ENCODE measurements around the gene ZCCHC4.

Gene ZCCHC4

GRCh38 chr4:25291158-25291733 lies 21.3 kb upstream of the ZCCHC4 start:
- no peak overlapping the region for H3K4me3 ChIP-seq (ENCODE audit: low read depth, low read length)
- no peak for DNase-seq (ENCODE audit: low read depth)
- TF ChIP-seq, protein P1, sequence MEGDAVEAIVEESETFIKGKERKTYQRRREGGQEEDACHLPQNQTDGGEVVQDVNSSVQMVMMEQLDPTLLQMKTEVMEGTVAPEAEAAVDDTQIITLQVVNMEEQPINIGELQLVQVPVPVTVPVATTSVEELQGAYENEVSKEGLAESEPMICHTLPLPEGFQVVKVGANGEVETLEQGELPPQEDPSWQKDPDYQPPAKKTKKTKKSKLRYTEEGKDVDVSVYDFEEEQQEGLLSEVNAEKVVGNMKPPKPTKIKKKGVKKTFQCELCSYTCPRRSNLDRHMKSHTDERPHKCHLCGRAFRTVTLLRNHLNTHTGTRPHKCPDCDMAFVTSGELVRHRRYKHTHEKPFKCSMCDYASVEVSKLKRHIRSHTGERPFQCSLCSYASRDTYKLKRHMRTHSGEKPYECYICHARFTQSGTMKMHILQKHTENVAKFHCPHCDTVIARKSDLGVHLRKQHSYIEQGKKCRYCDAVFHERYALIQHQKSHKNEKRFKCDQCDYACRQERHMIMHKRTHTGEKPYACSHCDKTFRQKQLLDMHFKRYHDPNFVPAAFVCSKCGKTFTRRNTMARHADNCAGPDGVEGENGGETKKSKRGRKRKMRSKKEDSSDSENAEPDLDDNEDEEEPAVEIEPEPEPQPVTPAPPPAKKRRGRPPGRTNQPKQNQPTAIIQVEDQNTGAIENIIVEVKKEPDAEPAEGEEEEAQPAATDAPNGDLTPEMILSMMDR (IDR thresholded peaks at IDR 0.05; ENCODE audit: low read depth, low read length, missing control alignments), result no peak

DNA sequence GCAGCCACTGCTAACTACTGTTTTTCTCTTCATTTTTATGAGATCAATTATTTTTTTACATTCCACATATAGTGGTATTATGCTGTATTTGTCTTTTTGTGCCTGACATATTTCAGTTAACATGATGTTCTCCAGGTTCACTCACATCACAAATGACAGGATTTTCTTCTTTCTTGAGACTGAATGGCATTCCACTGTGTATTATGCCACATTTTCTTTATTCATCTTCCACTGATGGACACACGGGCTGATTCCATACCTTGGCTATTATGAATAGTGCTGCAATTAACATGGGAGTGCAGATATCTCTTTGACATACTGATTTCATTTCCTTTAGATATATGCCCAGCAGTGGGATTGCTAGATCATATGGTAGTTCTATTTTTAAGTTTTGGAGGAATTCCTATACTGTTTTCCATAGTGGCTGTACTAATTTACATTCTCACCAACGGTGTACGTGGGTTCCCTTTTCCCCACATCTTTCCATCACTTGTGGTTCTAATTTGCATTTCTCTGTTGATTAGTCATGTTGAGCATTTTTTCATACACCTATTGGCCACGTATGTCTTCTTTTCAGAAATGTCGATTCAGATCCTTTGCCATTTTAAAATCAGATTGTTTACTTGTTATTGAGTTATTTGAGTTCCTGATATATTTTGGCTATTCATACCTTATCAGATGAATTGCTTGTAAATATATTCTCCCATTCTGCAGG lies 14.9 kb upstream of the ZCCHC4 start:
- DNase-seq (ENCODE audit: low read depth), result no peak
- TF ChIP-seq, protein P1 (IDR thresholded peaks at IDR 0.05; ENCODE audit: low read depth, low read length, missing control alignments), result no peak
- H3K4me3 ChIP-seq (ENCODE audit: low read depth, low read length), result no peak overlapping the region

DNA sequence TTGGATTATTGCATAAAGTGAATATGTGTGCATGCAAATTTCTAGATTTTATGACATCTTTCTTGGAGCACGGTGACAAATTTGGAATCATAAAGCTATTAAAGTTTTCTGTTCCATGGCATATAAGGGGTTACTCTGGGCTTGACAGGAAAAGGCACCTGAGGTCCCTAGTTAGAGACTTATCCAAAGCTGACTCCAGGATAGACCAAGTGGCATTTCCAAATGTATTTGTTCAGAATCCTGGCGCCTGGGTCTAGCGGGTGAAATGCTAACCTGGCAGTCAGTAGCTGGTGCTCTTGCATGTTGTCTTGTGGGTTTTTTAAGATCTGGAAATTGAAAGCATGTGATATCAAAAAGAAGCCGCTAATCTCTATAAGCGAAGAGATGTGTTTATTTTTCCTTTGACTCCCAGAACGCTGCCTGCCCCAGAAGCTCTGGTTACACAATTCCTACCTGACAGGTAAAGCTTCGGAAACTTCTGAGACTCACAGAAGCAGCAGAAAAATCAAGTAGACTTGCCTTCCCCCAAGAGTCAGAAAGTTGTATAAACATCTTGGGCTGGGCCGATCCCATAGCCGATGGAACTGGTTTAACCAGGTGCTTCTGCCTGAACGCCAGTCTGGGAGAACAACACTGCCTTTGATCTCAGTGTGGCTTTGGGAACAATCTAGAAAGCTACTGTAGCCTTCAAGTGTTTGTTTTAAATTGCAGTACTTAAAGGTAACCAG lies 12.9 kb upstream of the ZCCHC4 start:
- TF ChIP-seq, protein P1 (IDR thresholded peaks at IDR 0.05; ENCODE audit: low read depth, low read length, missing control alignments), result no peak
- DNase-seq (ENCODE audit: low read depth), result no peak
- H3K4me3 ChIP-seq (ENCODE audit: low read depth, low read length), result no peak overlapping the region

DNA sequence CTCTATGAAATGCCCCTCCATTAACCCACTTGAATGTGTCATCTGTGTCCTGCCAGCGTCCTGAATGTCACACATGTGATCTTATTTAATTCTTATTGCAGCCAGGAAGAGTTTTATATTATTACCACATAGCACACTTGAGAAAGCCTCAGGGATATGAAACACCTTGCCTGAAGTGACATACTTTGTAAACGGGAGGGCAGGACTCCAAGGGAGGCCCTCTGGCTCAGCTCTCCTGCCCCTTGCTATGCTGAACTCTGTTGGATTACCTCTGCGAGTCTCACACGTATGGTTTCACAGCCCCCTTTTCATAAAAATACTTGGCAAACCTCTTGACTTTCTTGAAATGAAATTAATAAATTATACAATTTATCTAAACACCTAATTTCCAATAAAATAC lies 11.1 kb upstream of the ZCCHC4 start:
- no peak overlapping the region for H3K4me3 ChIP-seq (ENCODE audit: low read depth, low read length)
- no peak for DNase-seq (ENCODE audit: low read depth)
- TF ChIP-seq, protein P1 (IDR thresholded peaks at IDR 0.05; ENCODE audit: low read depth, low read length, missing control alignments), result no peak

DNA sequence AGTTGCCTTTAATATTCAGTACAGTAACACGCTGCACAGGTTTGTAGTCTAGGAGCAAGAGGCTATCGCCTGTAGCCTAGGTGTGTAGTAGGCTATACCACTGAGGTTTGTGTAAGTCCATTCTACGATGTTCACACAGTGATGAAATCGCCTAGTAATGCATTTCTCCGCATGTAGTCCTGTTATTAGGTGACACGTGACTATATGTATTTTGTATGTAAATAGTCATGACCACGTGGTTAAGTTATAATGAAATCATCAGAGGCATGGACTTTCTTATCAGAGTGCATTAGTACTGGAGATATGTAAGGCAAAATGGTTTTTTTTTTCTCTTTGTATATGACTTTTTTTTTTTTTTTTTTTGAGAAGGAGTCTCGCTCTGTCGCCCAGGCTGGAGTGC lies 9.9 kb upstream of the ZCCHC4 start:
- no peak overlapping the region for H3K4me3 ChIP-seq (ENCODE audit: low read depth, low read length)
- no peak for DNase-seq (ENCODE audit: low read depth)
- TF ChIP-seq, protein P1 (IDR thresholded peaks at IDR 0.05; ENCODE audit: low read depth, low read length, missing control alignments), result no peak

DNA sequence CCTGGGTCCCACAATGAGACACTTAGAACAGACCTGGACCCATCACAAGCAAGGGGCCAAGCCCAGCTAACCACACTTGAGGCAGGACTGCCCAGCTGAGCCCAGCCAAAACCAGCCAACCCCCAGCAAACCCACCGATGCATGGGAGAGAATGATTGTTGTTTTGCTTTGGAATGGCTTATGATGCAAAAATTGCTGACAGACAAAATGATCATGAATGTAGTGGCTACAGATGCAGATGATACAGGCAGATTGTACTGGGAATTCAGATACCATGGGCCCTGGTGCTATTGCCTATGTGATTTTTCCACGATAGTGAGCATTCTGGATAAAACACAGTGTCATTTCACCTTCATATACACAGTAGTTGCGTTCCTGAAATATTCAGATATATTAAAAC lies 9.0 kb upstream of the ZCCHC4 start:
- DNase-seq (ENCODE audit: low read depth), result no peak
- TF ChIP-seq, protein P1 (IDR thresholded peaks at IDR 0.05; ENCODE audit: low read depth, low read length, missing control alignments), result no peak
- H3K4me3 ChIP-seq (ENCODE audit: low read depth, low read length), result no peak overlapping the region
